AG09309 (cell line): Measurements from ENCODE around the gene ZNF148.

Experiments
- DNase-seq: peaks from one replicate; pipeline ENCODE4 v3.0.0-alpha.2; 2010; ENCODE audit warnings: low read depth
- H3K4me3 ChIP-seq: 2 replicates; pipeline ENCODE4 v1.5.1; 2011; ENCODE audit warnings: mild to moderate bottlenecking, low read depth, low read length, moderate library complexity; ENCODE audit not compliant: control insufficient read depth
- TF ChIP-seq, protein P1 (sequence below): IDR thresholded peaks from 2 replicates; pipeline ENCODE4 v1.5.1; 2011; ENCODE audit warnings: mild to moderate bottlenecking, low read depth, low read length, inconsistent platforms; ENCODE audit not compliant: insufficient read depth, control insufficient read depth; ENCODE audit errors: missing control alignments

ZNF148 gene

DNA sequence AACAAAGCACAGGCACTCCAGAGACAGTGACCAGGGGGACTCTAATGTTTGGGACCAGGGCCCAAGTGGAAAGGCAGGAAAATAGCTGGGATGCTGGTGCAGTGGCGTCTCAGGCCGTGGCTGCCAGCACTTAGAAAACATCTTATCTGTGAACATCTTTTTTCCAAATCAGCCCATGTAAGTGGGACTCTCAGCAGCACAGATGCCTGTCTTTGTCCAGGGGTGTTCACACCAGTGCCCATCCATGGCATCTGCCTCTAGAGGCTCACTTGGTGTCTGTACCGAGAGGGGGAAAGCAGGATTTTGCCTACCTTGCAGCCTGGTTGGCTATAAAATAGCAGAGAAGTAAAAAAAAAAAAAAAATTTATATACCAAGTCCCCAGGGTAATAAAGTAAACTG, 189.3 kb downstream of the ZNF148 start:
- no peak overlapping the region for H3K4me3 ChIP-seq
- TF ChIP-seq, protein P1, sequence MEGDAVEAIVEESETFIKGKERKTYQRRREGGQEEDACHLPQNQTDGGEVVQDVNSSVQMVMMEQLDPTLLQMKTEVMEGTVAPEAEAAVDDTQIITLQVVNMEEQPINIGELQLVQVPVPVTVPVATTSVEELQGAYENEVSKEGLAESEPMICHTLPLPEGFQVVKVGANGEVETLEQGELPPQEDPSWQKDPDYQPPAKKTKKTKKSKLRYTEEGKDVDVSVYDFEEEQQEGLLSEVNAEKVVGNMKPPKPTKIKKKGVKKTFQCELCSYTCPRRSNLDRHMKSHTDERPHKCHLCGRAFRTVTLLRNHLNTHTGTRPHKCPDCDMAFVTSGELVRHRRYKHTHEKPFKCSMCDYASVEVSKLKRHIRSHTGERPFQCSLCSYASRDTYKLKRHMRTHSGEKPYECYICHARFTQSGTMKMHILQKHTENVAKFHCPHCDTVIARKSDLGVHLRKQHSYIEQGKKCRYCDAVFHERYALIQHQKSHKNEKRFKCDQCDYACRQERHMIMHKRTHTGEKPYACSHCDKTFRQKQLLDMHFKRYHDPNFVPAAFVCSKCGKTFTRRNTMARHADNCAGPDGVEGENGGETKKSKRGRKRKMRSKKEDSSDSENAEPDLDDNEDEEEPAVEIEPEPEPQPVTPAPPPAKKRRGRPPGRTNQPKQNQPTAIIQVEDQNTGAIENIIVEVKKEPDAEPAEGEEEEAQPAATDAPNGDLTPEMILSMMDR: no peak
- DNase-seq: no peak

DNA sequence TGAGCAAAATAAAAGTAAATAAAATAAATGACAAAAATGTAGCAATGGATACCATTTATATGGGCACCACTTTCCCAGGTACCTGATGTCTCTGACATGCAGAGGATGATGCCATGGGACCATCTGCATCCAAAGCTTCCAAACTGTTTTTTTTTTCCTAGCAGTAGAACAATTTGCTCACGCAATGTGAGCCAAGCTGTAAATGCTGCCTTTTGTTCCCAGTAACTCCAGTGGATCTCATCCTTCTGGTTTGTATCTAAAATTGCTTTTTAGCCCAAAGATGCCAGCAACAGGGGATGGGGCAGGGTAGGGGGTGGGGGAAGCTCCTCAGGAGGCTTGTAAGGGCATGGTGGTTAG, 195.3 kb downstream of the ZNF148 start:
- H3K4me3 ChIP-seq: no peak overlapping the region
- TF ChIP-seq, protein P1: no peak
- no peak for DNase-seq

DNA sequence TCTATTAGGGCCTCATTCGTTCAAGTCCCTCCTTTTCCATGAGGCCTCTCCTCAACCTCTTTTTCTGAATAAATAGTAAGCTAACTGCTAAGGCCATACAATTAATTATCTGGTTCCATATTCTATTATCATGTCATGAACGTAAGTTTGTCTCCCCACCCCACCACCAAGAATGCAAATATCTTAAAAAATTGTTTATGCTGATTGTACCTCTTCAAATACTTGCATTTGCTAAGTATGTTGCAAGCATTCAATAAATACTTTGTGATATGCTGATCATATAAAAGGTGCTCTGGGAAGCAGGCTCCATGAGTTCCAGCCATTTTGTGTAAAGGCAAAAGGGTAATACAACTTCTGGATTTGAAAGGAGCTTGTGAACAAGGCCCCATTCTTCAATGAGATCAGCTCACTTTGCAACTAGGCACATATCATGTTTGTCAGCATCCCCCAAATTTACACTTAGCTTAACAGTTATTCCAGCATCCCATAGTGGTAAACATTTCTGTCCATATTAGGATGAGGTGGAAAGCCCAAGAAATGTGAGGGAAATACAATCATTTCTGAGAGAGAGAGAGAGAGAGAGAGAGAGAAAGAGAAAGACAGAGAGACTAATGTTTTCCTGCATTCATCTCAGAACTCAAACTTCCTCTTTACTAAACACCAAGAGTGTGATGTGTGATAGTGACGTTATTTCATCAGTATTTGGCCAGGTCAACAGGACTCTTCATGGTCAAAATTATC, 195.8 kb downstream of the ZNF148 start:
- no peak for DNase-seq
- TF ChIP-seq, protein P1: no peak
- no peak overlapping the region for H3K4me3 ChIP-seq

GRCh38 chr3:125177746-125178145, 197.4 kb downstream of the ZNF148 start:
- H3K4me3 ChIP-seq: no peak overlapping the region
- no peak for DNase-seq
- TF ChIP-seq, protein P1: no peak
